DMS79 treated with DMSO at 0.1 percent for 48 hours (cell line): ENCODE measurements around the gene ASB18.

Experiments used
- DNase-seq: peaks from one replicate; lab custom pipeline; 2025; lab: John Stamatoyannopoulos, UW

The ASB18 gene

DNA sequence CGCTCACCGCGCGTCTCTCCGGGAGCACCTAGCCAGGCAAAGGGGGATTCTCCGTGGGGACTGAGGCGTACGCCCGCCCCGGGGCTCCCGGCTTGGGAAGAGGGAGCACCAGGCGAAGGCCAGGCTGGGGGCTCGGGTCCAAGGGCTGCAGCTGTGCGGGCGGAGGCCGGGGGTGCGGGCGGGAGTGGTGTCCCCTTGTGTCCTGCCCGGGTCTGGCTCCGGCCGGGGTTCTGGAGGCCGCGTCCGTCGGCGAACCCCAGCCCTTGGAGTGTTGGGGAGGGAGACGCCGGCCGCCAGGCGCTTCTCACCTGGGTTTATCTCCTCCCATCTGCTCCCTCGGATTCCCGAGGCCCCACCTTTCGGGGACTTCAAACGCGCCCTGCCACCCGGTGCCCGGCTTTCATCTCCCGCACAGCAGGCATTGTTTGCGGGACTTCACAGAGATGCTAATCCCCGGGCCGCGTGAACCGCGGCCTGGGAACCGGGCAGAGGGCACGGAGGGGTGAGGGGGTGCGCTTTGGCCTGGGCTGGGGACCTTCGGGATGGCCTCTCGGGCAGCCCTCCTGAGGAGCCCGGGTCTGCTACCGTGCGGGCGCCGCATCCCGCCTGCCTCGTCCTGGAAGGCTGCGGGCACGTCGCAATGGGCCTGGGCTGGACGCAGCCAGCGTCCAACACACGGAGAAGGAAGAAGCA is 91.0 kb downstream of the ASB18 start:
- no peak for DNase-seq

GRCh38 chr2:236172255-236173035 is 91.8 kb downstream of the ASB18 start:
- DNase-seq = no peak

- DNase-seq = no peak
Measured at GRCh38 chr2:236171680-236172254, 92.4 kb downstream of the ASB18 start.

- no peak for DNase-seq
Measured at GRCh38 chr2:236171181-236171679, 93.0 kb downstream of the ASB18 start.

GRCh38 chr2:236170590-236171165 is 93.5 kb downstream of the ASB18 start:
- no peak for DNase-seq

- DNase-seq = no peak
Measured at GRCh38 chr2:236169741-236170589, 94.2 kb downstream of the ASB18 start.

GRCh38 chr2:236169151-236169721 is 95.0 kb downstream of the ASB18 start:
- DNase-seq = peak; percentile 33

- DNase-seq = peak; percentile 49
Measured at GRCh38 chr2:236168110-236169080, 95.8 kb downstream of the ASB18 start, which contains the start of gene GBX2. Gene GBX2 (minus strand): TSS chr2:236168386. CDS start chr2:236167971, 415 bp downstream.

GRCh38 chr2:236167297-236168109 is 96.7 kb downstream of the ASB18 start:
- no peak for DNase-seq

- no peak for DNase-seq
Measured at GRCh38 chr2:236166796-236167296, 97.4 kb downstream of the ASB18 start.

DNA sequence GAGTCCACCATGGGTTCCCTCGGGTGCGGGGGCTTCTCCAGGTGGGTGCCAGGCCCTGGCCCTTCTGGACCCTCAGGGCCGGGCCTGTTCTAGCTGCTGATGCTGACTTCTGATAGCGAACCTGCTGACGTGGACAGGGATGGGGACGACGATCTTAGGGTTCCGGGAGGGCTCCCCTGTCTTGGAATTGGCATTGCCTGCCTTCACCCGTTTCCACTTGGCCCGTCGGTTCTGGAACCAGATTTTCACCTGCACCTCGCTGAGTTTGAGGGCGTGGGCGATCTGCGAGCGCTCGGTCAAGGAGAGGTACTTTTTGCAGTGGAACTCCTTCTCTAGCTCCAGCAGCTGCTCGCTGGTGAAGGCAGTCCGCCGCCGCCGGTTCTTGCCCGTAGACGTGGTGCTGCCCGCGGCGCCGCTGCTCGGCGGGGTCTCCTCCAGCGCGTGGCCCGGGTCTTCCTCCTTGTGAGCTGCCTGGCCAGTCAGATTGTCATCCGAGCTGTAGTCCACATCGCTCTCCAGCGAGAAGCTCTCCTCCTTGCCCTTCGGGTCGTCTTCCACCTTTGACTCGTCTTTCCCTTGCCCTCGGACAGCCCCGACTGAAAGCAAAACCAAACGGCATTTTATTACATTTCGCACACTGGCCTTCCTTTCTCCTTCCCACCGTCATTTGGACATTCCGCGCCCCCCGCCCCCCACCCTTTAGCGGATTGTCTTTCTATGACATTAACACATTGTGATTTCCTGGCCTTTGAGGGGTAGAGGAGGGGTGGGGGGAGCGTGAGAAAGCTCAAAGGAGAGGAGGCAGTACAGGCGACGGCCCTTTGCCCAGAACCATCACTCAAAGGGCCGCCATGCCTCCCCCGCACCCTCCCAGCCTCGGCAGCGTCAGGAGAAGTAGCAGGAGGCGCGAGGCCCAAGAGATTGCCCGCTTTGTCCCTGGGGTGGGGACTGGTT is 98.1 kb downstream of the ASB18 start:
- peak; percentile 28 for DNase-seq

GRCh38 chr2:236164925-236165841 is 99.0 kb downstream of the ASB18 start:
- DNase-seq = no peak

DNA sequence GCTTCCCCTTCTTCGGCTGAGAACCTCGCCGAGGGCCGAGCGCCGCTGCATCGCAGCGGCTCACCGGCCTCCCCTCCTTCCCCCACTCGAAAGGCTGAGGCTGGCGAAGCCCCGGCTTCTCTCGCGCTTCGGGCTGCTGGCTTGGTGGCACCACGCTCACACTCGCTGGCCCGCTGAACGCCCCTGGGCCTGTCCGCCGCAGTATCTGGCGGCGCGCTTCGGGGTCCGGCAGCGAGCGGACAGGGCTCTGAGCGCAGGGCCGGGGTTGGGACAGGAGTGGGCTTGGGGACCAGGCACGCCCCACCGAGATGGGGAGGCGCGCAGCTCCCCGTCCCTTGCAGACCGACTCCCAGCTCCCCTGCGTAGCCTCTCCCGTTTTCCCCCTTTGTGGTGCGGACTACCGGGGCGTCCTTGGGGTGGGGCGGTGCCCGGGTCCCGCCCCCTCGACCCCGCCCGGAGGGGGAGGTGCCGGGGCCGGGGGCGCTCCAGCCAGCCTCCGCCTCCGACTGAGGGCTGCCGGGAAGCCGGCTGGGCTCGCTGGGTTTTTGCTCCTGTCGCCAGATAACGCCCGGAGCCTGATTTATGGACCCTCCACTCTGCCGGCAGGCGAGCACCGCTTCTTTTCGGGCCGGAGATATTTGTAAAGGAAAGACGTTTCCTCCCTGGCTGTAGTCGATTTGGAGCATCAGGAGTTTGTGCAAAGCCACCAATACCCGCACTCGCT is 99.8 kb downstream of the ASB18 start:
- DNase-seq = no peak

GRCh38 chr2:236163471-236164200 is 100.6 kb downstream of the ASB18 start:
- DNase-seq = no peak

- DNase-seq = no peak
Measured at GRCh38 chr2:236162882-236163470, 101.2 kb downstream of the ASB18 start.
